HK-2 (cell line): ENCODE results near the gene FYB1.

ENCODE experiments used
- DNase-seq: peaks from one replicate; pipeline ENCODE4 v3.0.0-alpha.2; 2018; ENCODE audit not compliant: unreplicated experiment

FYB1 gene

DNA sequence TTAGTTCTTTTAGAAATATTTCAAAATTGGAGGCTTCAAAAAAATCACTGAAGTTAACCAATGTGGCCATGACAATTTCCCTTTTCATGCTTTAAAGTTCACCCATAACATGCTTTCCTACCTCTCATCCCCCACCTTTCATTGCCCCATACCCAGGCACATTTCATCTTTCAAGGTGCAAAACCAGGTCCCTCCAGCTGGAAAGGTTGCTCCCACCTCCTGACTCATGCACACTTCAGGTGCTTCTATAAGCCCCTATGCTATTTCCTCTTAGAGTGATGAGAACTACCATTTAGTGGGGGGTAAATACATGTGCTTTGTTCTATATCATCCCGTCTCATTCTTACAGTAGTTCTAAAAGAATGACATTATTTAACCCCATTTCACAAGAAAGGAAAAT lies 15.4 kb downstream of the FYB1 start:
- DNase-seq = no peak

GRCh38 chr5:39203275-39203922 lies 16.0 kb downstream of the FYB1 start:
- no peak for DNase-seq

GRCh38 chr5:39202597-39203274 lies 16.6 kb downstream of the FYB1 start:
- DNase-seq = no peak

- DNase-seq = no peak
Measured at GRCh38 chr5:39201781-39202596, 17.4 kb downstream of the FYB1 start.

- no peak for DNase-seq
Measured at GRCh38 chr5:39201160-39201780, 18.1 kb downstream of the FYB1 start.

DNA sequence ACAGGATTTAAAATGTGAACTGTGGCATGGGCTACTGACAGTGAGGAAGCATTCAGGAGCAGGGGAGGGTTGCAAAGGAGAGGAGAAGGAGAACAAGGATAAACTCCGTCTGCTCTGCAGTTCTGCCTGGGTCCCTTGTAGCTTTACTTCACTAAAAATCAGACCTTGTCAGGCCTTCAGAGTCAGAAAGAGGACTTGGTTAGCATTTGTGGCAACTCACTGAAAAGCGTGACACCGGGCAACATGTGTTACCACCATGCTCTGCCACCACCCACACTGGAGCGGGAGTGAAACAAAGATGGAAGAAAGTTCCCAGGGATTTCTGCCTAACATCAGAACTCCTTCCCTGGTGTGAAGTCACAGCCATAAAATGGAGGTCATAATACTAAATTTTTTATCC lies 19.3 kb downstream of the FYB1 start:
- no peak for DNase-seq

- DNase-seq = no peak
Measured at GRCh38 chr5:39199335-39199734, 20.0 kb downstream of the FYB1 start.

DNA sequence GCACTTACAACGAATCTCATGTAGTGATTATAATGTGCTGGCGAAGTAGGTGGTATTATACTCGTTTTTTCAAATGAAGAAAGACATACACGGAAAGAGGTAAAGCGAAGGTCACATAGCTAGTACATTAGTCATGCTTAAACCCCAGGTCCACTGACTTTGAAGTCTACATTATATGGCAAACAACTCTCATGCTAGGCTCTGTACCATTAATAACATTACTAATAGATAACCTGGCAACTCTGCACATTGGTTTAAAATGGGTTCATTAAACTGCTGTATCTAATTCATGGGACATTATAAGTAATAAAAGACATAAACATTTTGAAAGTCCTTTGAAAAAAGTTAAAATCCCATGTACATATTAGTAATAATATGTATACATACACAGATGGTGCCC lies 21.2 kb downstream of the FYB1 start:
- DNase-seq = no peak

- no peak for DNase-seq
Measured at GRCh38 chr5:39197556-39197955, 21.8 kb downstream of the FYB1 start.

GRCh38 chr5:39195198-39195826 lies 24.1 kb downstream of the FYB1 start:
- no peak for DNase-seq

DNA sequence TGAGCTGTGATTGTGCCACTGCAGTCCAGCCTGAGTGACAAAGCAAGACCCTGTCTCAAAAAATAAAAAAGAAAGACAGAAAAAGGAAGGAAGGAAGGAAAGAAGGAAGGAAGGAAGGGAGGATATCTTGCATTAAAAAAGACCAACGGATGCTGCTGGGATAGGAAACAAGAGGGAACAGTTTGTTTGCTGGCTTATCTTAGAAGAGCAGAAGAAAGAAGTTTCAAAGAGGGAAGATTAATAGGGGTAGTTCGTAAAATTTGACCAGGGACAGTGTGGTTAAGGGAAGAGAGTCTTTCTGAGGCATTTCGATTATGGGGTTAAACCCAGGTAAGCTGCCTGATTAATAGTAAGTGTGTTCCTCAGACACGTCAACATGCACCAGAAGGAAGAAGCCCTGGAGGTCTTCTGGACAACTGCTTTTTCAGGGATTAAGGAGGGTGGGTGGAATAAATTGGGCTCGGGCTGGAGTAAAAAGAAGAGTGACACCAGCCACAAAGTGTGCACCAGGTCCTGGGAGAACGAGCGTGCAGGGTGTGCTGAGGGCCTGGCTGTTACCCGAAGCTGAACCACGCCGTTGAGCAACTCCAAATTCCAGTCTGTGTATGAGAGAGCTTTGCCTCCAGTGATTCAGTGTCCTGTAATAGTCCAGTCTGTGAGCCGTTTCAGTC lies 24.8 kb downstream of the FYB1 start:
- no peak for DNase-seq

DNA sequence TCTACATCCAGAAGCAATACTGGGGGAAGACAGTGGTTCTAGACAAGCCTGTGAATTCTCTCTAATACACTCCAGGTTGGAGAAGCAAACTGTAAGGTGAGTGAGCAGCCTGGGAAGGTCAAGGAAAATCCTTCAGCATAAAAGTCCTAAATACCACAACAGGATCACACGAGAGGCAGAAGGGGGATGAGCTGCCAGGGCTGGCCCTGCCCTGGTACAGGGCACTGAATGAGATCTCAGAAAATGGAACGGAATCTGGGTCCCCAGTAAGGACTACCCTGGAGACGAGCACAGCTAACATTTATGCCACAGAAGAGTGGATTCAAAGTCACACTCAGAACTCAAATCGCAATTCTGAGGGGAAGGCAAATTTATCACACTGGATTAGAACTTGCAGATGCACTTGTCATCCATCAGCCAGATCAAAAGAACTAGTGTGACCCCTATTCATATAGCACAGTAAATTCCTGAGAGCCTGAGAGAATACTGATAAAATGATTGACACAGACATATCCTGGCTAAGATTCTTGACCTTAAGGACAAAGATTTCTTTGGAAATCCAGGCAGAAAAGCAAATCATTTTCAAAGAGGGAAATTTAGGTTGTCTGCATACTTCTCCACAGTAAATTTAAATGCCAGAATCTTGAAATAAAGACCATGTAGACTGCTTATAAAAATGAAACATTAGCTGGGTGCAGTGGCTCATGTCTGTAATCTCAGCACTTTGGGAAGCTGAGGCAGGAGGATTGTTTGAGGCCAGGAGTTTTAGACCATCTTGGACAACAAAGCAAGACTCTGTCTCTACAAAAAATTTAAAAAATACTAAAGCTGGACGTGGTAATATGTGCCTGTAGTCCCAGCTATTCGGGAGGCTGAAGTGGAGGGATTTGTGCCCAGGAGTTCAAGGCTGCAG lies 25.6 kb downstream of the FYB1 start:
- DNase-seq = no peak

DNA sequence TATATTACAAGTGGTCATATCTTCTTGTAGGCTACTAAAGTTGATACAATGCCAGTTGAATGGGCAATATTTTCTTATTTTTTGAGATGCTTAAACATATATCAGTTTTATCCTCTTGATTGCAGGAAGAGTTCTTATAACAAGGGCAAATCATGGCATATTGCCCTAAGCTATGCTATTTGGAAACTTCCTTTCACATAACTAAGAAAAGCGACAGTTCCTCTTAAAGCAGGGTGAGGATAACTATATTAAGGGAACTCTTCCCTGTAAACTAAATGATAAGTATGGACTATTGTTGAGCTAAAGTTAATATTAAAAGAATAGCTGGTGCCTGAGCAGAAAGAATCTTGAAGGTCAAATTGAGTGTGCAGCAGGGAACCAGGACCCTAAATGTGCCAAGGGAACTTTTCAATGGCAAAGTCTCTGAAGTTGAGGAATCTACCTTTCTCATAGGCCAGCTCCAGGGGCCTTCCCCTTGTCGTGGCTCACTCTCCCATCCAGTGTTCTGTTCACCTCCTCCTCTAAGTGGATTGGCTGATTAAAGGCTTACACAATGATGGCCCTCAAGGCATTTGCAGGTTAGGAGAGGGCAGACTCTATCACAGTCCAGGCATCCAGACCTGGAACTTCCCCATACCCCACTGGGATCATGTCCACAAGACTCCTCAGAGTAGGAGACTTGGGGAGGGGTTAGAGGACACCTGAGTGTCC lies 26.8 kb downstream of the FYB1 start:
- DNase-seq = no peak

GRCh38 chr5:39191216-39191615 lies 28.1 kb downstream of the FYB1 start:
- DNase-seq = no peak

- no peak for DNase-seq
Measured at GRCh38 chr5:39190311-39191102, 28.9 kb downstream of the FYB1 start.

DNA sequence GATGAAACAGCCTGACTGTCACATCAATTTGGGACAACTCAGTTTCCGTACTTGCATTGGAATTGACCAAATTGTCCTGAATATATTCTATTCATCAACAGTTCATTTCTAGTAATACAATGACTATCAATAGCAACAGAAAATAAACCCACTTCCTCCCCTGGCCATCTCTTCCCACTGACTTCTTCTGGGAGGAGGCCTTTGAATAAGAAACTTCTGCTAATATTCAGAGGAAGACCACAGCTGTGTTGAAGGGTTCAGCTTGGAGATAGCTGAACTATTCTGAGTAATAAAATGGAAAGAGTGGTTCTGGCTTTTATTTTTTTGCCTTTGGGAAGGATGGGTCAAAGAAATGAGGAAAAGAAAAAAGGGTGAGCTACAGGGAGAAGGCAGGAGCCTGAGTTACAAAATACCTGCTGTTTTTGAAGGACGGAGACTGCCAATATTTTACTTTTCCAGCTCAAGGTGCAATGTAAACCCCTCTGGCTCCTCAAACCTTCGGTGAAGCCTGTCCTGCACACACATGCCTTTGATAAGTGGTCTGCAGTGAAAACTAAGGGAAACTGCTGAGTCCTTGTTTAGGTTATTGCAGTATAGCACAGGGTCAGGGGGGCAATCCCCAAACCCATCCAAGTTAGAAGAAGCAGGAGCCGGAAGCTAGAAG lies 29.9 kb downstream of the FYB1 start:
- DNase-seq = no peak

GRCh38 chr5:39187831-39188731 lies 31.3 kb downstream of the FYB1 start:
- no peak for DNase-seq
